ENCODE data around the gene PCID2.

DNA sequence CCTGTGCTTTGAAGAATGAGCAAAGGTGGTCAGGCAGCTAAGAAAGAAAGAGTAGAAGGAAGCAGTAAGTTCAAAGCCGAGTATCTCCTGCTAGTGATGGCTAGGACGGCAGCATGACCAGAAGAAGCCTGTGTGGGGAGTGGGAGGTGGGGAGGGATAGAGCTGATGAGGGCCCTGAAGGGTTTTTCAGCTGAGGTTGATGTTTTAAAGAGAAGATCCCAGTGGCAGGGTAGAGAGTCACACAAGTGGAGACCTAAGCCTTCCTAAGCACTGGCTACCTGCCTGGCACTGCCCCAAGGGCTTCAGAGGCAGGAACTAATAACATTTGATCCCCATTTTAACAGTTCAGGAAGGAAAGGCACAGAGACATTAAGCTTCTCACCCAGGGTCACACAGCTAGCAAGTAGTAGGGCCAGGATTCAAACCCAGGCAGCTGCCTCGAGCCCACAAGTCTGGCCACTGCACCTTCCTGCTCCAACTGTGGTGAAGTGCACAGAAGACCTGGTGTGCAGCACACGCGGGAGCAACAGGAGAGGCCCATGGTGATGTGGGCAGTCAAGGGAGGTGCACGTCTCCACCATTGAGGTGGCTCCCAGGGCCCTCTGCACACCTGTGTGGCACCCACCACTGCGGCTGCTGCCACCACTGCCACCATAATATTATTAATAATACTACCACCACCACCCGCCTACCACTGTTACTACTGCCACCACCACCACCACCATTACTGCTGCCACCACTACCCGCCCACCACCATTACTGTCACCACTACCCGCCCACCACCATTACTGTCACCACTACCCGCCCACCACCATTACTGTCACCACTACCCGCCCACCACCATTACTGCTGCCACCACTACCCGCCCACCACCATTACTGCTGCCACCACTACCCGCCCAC lies 23.1 kb upstream of the PCID2 start:
- no peak for TF ChIP-seq POLR2A (IDR thresholded peaks at IDR 0.05)
- TF ChIP-seq CTCF (IDR thresholded peaks at IDR 0.05) = no peak

Measured in lower leg skin (tissue), 3 donors.